GM19452 (cell line): ENCODE data around the gene ERBB2.
"Not testable (repeated sequence)": the region's sequence is repeated elsewhere in the genome, so short reads cannot be mapped to it uniquely, and the experiment has no call there.

Source experiments
- ATAC-seq: cut with Tn5 transposase; IDR thresholded peaks from one replicate; pipeline ENCODE4 v1.9.1; 2021; ENCODE audit not compliant: unreplicated experiment

ERBB2 gene

GRCh38 chr17:39757931-39758873 is 58.3 kb downstream of the ERBB2 start:
- ATAC-seq = no peak

DNA sequence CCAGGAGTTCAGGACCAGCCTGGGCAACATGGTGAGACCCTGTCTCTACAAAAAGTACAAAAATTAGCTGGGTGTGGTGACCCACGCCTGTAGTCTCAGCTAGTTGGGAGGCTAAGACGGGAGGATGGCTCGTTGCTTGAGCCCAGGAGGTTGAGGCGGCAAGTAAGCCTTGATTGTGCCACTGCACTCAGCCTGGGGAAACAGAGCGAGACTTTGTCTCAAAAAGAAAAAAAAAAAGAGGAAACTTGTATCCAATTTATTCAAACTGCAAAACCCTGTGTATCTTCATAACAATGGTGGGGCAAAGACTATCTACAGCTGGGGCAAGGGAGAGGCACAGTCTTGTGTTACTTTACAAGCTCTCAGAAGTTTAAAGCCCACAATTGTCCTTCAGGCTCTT is 59.3 kb downstream of the ERBB2 start:
- ATAC-seq = no peak

DNA sequence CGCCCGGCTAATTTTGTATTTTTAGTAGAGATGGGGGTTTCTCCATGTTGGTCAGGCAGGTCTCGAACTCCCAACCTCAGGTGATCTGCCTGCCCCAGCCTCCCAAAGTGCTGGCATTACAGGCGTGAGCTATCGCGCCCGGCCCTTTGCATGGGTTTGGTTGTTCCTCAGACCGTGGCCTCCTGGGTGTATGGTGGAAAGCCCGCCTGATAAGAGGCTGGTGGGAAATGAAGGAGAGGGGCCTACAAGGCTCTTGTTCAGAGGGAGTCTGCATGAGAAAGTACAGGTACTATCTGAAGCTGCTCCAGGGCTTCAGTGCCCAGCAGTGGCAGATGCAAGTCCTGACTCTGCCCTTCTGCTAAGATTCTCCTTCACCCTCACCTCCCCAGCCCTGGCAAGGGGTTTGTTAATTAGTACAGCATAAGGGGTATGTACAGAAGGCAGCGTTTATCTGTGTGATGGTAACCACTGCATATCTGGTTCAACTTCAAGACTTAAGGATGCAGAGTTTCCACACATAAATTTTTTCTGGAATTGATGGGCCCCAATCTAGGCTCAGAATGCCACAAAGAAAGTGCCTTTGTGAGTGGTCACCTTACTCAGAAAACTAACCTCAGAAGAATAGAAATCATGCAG is 62.1 kb downstream of the ERBB2 start:
- ATAC-seq = no peak

DNA sequence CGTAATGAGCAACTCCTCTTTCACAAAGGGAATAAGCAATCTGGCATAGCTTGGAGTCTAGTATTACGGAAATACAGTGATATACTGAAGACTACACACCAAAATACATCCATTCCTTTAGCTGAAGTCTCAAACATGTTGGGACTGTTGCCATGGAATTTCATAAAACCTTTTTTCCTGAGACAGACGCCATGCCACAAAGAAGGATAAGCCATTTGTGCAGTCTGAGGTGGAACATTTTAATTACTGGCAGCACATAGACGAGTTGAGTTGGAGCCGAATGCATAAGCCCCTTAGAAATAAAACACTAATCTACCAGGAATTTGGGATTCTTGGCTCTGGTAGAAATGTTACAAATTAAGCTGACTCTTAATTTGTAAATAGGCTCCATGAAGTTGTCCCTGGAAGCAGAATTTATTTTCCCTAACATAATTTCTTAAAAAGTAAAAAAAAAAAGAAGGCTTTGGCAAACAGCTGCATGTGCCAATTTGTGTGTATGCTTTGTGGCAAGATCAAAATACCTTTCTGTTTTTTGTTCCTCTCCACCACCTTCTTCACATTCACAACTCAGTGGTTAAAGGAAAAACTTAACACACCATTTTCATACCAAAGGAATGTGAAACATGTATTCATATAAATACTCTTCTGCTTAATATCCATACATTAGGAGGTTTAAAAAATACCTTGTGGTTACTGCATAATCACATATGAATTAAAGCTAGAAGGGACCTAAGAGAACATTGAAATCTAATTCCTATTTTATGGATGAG is 63.4 kb downstream of the ERBB2 start:
- ATAC-seq = no peak

DNA sequence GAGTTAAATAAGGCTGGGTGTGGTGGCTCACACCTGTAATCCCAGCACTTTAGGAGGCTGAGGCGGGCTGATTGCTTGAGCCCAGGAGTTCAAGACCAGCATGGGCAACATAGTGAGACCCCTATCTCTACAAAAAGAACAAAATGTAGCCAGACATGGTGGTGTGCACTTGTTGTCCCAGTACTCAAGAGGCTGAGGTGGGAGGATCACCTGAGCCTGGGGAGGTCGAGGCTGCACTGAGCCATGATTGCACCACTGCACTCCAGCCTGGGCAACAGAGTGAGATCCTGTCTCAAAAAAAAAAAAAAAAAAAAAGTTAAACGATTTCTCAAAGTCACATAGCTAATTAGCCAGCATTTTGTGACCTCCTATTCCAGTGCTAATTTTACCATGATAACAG is 64.3 kb downstream of the ERBB2 start:
- ATAC-seq = not testable (repeated sequence)

DNA sequence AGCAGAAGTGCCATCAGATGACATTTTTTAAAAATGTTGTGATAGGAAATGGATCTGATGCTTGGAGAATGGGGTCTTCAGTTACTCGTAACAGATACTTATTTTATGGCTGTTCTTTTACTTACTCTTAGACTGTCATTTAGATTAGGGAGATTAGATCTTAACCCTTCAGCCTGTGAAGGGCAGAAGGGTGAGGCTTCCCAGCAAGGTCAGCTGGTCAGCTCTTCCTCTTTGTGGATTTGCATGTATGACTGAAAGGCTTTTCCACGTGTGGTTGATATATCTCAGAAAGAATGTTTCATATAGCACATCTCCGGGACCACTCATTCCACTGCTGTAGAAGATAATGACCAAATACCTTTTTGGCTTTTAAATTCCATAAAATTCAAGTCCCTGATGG is 65.3 kb downstream of the ERBB2 start:
- ATAC-seq = no peak

DNA sequence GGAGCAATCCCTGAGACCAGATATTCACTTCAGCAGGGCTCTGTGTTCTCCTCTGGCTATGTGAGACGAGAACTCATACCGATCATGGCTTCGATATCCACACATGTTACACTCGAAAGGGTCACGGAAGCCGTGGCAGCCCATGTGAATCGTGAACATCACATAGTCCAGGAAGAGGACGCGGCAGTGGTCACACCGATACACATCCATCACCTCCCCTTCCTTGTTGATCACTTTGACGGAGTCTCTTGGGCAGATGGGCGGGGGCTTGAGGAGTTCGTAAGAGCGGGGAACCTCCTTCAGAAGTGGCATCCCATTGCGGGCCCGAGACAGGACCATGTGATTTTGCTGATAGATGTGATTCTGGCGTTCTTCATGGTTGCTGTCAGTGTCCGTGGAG is 65.9 kb downstream of the ERBB2 start:
- no peak for ATAC-seq

- ATAC-seq = no peak
Measured at GRCh38 chr17:39767147-39767546, 67.3 kb downstream of the ERBB2 start.

GRCh38 chr17:39769974-39770587 is 70.2 kb downstream of the ERBB2 start:
- ATAC-seq = peak; percentile 54

GRCh38 chr17:39772415-39772814 is 72.6 kb downstream of the ERBB2 start:
- ATAC-seq = no peak

DNA sequence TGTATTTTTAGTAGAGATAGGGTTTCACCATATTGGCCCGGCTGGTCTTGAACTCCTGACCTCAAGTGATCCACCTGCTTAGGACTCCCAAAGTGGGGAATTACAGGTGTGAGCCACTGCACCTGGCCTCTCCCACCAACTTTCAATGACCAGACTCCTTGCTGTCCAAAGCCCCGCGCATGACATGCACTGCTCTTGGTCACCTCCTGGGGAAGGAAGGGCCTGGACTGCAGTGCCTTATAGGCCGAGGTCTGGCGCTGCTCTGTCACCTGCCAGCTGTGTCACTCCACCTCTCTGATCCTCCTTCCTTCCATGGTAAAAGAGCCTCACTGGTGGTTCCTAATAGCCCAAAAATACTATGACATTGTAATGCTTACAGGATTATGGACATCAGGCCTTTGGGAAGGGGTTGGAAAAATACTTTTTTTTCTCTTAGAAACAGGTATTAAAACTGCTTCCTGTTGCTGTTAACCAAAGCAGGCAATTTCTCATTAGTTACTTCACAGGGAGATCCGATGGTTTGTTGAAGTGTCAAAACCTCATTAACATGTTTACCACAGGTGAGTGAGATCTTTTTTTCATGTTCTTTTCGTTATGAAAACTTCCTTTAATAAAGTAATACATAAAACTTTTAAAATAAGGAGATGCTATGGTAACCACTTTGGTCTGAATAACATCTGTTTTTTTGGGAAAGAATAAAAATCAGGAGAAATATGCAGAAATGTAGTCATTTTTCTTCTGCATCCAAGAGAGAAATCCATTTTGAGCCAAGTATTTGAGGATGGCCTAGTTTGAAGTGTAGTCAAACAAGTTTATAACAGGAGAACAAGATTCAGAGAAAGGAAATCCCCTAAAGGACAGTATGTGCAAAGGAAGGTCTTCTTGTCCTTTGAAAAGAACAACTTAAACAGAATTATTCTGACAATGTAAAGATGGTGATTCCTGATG is 73.4 kb downstream of the ERBB2 start:
- no peak for ATAC-seq

- no peak for ATAC-seq
Measured at GRCh38 chr17:39774047-39774446, 74.2 kb downstream of the ERBB2 start.

DNA sequence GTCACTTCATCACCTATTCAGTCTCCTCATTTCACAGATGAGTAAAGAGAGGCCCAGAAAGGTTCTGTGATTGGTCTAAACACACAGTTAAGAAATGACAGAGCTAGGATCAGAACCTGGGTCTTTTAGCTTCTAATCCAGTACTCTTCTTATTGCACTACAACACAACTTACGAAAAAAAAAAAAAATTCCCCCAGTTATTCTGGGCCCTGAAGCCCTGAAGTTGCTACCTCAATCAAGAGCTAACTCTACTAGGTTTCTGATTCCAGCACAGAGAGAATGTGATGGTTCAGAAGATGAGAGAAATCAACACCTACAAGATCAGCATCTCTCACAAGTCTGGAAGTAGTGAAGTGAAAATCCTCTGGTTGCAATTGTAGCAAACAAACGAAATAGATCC is 75.2 kb downstream of the ERBB2 start:
- no peak for ATAC-seq

GRCh38 chr17:39776252-39776651 is 76.4 kb downstream of the ERBB2 start:
- no peak for ATAC-seq

DNA sequence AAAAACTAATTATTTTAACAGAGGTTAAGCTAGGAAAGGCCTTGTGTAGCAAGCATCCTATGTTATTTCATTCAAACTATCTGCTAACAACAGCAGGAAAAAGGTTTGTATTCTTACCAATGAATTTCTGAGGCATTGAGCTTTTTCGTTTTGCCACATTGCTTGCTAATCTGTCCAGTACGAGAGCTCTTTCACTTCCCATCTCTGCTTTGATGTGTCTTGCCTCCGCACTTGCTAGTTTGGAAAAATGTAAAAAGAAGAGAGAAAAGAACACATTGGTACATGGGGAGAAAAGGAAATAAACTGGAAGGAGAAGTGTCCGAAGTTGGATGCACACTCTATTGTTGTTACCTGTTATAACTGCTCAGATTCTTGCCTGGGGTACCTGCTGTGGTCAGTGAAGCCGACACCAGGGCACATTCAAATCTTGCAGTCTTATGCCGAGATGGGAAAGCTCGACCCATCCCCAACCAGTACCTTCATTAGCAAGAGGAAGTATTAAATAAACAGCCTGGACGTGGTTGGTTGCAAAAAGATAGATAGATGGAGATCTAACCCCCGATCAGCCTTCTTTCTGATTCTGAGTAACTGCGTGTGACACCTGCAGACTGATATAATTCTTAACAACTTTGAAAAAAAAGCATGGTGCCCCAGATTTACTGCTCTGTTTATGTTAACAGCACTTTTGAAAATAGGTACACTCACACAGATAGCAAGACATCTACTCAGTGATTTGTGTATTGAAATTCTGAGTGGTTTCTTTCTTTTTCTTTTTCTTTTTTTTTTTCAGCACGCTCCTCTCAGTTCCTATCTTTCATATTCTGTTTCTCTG is 77.9 kb downstream of the ERBB2 start:
- no peak for ATAC-seq
